ENCODE measurements around the gene DGCR2. TPM values are rescaled to one million over a fixed set of nuclear protein-coding genes. Genes with fewer than 3 reads are reported as not detected.

Gene DGCR2
- total and polyA plus RNA-seq, 2 of the 8 experiments (the other 6 are each of a cell fraction or from before 2014, with no cell fraction given): 42.3 to 62.2 TPM

- Histone ChIP-seq H3K23ac (ENCODE audit: insufficient read length) (no peak overlapping the region), H3K56ac (replicated peaks; ENCODE audit: insufficient read length, low read depth, low read length) (no peak overlapping the region), H4K8ac (ENCODE audit: extremely low read depth, insufficient read depth, low read length) (no peak overlapping the region), H3K4me2 (ENCODE audit: insufficient read depth in 1 of 2, low read depth in 2 of 2, low read length in 2 of 2) (no peak overlapping the region), H3K27ac (ENCODE audit: low read depth, low read length) (no peak overlapping the region), H3K23me2 (ENCODE audit: low read depth, low read length) (no peaks in the 10 kb centered on the region), H3K79me1 (ENCODE audit: low read depth, low read length) (no peaks in the 10 kb centered on the region; the same call in 1 of the 2 replicates), H2BK12ac (ENCODE audit: low read depth, low read length) (no peak overlapping the region), H3K9ac (replicated peaks in 1 of 4; ENCODE audit: extremely low read depth in 1 of 4, low read depth in 3 of 4, low read length in 3 of 4) (no peak overlapping the region), H3K27me3 (replicated peaks in 1 of 4; ENCODE audit: control insufficient read depth in 3 of 4, extremely low read depth in 1 of 4, insufficient read depth in 3 of 4, low read length in 3 of 4) (no peaks in the 10 kb centered on the region), H3K4me3 (ENCODE audit: extremely low read depth in 1 of 4, insufficient read depth in 2 of 4, low read depth in 3 of 4, low read length in 4 of 4) (no peak overlapping the region), H4K91ac (replicated peaks; ENCODE audit: insufficient read length, low read length) (no peak overlapping the region), H2BK20ac (ENCODE audit: low read length) (no peak overlapping the region), H3K36me3 (ENCODE audit: control insufficient read depth in 2 of 4, insufficient read depth in 4 of 4, low read length in 3 of 4) (peaks cover 0 to 21% (median 11%) of the 10 kb centered on the region in 4 experiments; a peak in 6 of 8 replicates), H3K14ac (ENCODE audit: insufficient read length) (no peak overlapping the region), H3K9me3 (ENCODE audit: insufficient read depth in 2 of 2, low read depth in 1 of 2, low read length in 1 of 2) (no peaks in the 10 kb centered on the region), H3K79me2 (ENCODE audit: control insufficient read depth in 1 of 2, insufficient read depth in 2 of 2, low read length in 2 of 2) (no peaks in the 10 kb centered on the region), H2BK15ac (ENCODE audit: low read length) (no peak overlapping the region), H3K4me1 (replicated peaks in 1 of 4; ENCODE audit: control insufficient read depth in 3 of 4, insufficient read depth in 4 of 4, low read length in 3 of 4) (no peaks in the 10 kb centered on the region; a peak in 1 of 7 replicates), H4K5ac (ENCODE audit: insufficient read length, low read depth, low read length) (no peak overlapping the region), H2AFZ (ENCODE audit: low read length) (no peak overlapping the region), H3K4ac (replicated peaks; ENCODE audit: insufficient read length, low read depth, low read length) (no peak overlapping the region), H3K18ac (ENCODE audit: extremely low read depth, low read length) (no peak overlapping the region), H2BK120ac (replicated peaks; ENCODE audit: low read depth, low read length) (no peak overlapping the region), H4K20me1 (replicated peaks in 1 of 2; ENCODE audit: control insufficient read depth in 1 of 2, insufficient read depth in 2 of 2, low read length in 2 of 2) (peaks cover 0 to 30% of the 10 kb centered on the region in 2 experiments), H2BK5ac (ENCODE audit: low read depth, low read length) (no peak overlapping the region), H2AK5ac (ENCODE audit: low read depth, low read length) (no peak overlapping the region)
- DNase-seq (ENCODE audit: low read depth in 1 of 2, low spot score in 2 of 2) (no peak), FAIRE-seq (no peak)
- no peak for TF ChIP-seq JUN (IDR thresholded peaks at IDR 0.05; ENCODE audit: low read depth, low read length)
- TF ChIP-seq YY1 (IDR thresholded peaks at IDR 0.05; ENCODE audit: low read depth, low read length): no peak
- no peak for TF ChIP-seq POLR2AphosphoS5 (IDR thresholded peaks at IDR 0.05; ENCODE audit: low read depth, low read length)
- no peak for TF ChIP-seq CBX5 (IDR thresholded peaks at IDR 0.05; ENCODE audit: low read depth, low read length)
- no peak for TF ChIP-seq SIRT6 (IDR thresholded peaks at IDR 0.05; ENCODE audit: low read length)
- no peak for TF ChIP-seq SIX5 (IDR thresholded peaks at IDR 0.05; ENCODE audit: low read depth, low read length)
- no peak for TF ChIP-seq JUND (IDR thresholded peaks at IDR 0.05; ENCODE audit: low read length)
- TF ChIP-seq SUZ12 (IDR thresholded peaks at IDR 0.05; ENCODE audit: low read length): no peak
- TF ChIP-seq TBP (IDR thresholded peaks at IDR 0.05; ENCODE audit: low read depth, low read length): no peak
- TF ChIP-seq KDM5A (IDR thresholded peaks at IDR 0.05; ENCODE audit: low read length): no peak
- no peak for TF ChIP-seq BRCA1 (IDR thresholded peaks at IDR 0.05; ENCODE audit: low read depth, low read length)
- CTCF ChIA-PET (ENCODE audit: partially characterized antibody): interaction anchor here (0.9 to 4.7 kb wide), 5 partner anchors 9 to 71 kb away, joined by 3 to 14 read pairs (median 5); no protein-coding TSS in a partner anchor
- 95% methylated on average over 6 of the region's 6 CpGs; no CpG with 5 or more reads in 1 of the 2 experiments for WGBS, 2 experiments (ENCODE audit: extremely low coverage in 1 of 2, insufficient coverage in 1 of 2, insufficient read length in 1 of 2, insufficient replicate concordance in 2 of 2, low coverage in 1 of 2, low lambda C conversion rate in 2 of 2, missing lambda C conversion rate in 1 of 2)
- POLR2A ChIA-PET (ENCODE audit: partially characterized antibody): interaction anchor here (0.6 kb wide), 1 partner anchor 41 kb away, joined by 3 read pairs; no protein-coding TSS in a partner anchor
Observed at GRCh38 chr22:19039796-19040280, 82.4 kb downstream of the DGCR2 start.

Data from H1 (cell line).